Measurements from ENCODE around the gene CIROP.

GRCh38 chr14:23056145-23056955, 48.4 kb downstream of the CIROP start:
- TF ChIP-seq POLR2A (IDR thresholded peaks at IDR 0.05): no peak
- TF ChIP-seq, protein P1, sequence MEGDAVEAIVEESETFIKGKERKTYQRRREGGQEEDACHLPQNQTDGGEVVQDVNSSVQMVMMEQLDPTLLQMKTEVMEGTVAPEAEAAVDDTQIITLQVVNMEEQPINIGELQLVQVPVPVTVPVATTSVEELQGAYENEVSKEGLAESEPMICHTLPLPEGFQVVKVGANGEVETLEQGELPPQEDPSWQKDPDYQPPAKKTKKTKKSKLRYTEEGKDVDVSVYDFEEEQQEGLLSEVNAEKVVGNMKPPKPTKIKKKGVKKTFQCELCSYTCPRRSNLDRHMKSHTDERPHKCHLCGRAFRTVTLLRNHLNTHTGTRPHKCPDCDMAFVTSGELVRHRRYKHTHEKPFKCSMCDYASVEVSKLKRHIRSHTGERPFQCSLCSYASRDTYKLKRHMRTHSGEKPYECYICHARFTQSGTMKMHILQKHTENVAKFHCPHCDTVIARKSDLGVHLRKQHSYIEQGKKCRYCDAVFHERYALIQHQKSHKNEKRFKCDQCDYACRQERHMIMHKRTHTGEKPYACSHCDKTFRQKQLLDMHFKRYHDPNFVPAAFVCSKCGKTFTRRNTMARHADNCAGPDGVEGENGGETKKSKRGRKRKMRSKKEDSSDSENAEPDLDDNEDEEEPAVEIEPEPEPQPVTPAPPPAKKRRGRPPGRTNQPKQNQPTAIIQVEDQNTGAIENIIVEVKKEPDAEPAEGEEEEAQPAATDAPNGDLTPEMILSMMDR (IDR thresholded peaks at IDR 0.05): peak; percentile 58 to 71 (median 64)
- no peak for TF ChIP-seq EP300 (IDR thresholded peaks at IDR 0.05)

Measured in upper lobe of left lung (tissue), 4 donors.